GM19468 (cell line): ENCODE results near the gene SLC10A3.

Experiments used
- ATAC-seq: cut with Tn5 transposase; IDR thresholded peaks from one replicate; pipeline ENCODE4 v1.9.1; 2021; ENCODE audit warnings: mild to moderate bottlenecking, moderate library complexity, moderate number of reproducible peaks; ENCODE audit not compliant: unreplicated experiment; ENCODE audit errors: extremely low read depth

Gene SLC10A3

GRCh38 chrX:154468217-154468616, 22.2 kb downstream of the SLC10A3 start:
- no peak for ATAC-seq

GRCh38 chrX:154467556-154467955, 22.9 kb downstream of the SLC10A3 start:
- ATAC-seq, result no peak

GRCh38 chrX:154466907-154467306, 23.5 kb downstream of the SLC10A3 start:
- no peak for ATAC-seq

- ATAC-seq, result no peak
Measured at GRCh38 chrX:154466036-154466435, 24.4 kb downstream of the SLC10A3 start.

GRCh38 chrX:154465601-154466000, 24.8 kb downstream of the SLC10A3 start:
- ATAC-seq, result no peak

GRCh38 chrX:154464806-154465365, 25.5 kb downstream of the SLC10A3 start:
- ATAC-seq, result no peak

- no peak for ATAC-seq
Measured at GRCh38 chrX:154463611-154464220, 26.7 kb downstream of the SLC10A3 start.

GRCh38 chrX:154462396-154462795, 28.0 kb downstream of the SLC10A3 start:
- ATAC-seq, result no peak

GRCh38 chrX:154460326-154460725, 30.1 kb downstream of the SLC10A3 start:
- ATAC-seq, result no peak

- ATAC-seq, result no peak
Measured at GRCh38 chrX:154459832-154460231, 30.6 kb downstream of the SLC10A3 start.

GRCh38 chrX:154458954-154459778, 31.3 kb downstream of the SLC10A3 start:
- ATAC-seq, result no peak

- no peak for ATAC-seq
Measured at GRCh38 chrX:154458116-154458953, 32.1 kb downstream of the SLC10A3 start, which contains the start of gene PLXNA3. Gene PLXNA3, plus strand, starts transcription at chrX:154458281. Its CDS starts 1,903 bp downstream, at chrX:154460184.

GRCh38 chrX:154457491-154458115, 32.8 kb downstream of the SLC10A3 start:
- no peak for ATAC-seq

GRCh38 chrX:154452823-154453222, 37.6 kb downstream of the SLC10A3 start:
- no peak for ATAC-seq

GRCh38 chrX:154450312-154450711, 40.1 kb downstream of the SLC10A3 start:
- ATAC-seq, result no peak

GRCh38 chrX:154449618-154450017, 40.8 kb downstream of the SLC10A3 start:
- ATAC-seq, result no peak

GRCh38 chrX:154448484-154448883, 41.9 kb downstream of the SLC10A3 start:
- ATAC-seq, result no peak

- no peak for ATAC-seq
Measured at GRCh38 chrX:154446430-154446829, 44.0 kb downstream of the SLC10A3 start.

- ATAC-seq, result no peak
Measured at GRCh38 chrX:154445776-154446175, 44.7 kb downstream of the SLC10A3 start.

GRCh38 chrX:154444755-154445246, 45.6 kb downstream of the SLC10A3 start:
- ATAC-seq, result no peak
